Activated CD8-positive, alpha-beta memory T cell treated with anti-CD3 and anti-CD28 coated beads, Interleukin-2, amount 50 U/mL, for 24 hours (primary cell): Measurements from ENCODE around the gene VRK2.

Experiments used
- DNase-seq: peaks from one replicate; pipeline ENCODE4 v3.0.0-alpha.2; 2020; ENCODE audit errors: extremely low read depth

VRK2 gene

GRCh38 chr2:58046585-58047372 is at the start of gene VRK2:
TSS of gene VRK2 (plus strand) at chr2:58046806. CDS start at chr2:58048832, 2,026 bp downstream.
- peak; percentile 53 for DNase-seq

GRCh38 chr2:58006256-58006951 is 40.2 kb upstream of the VRK2 start:
- DNase-seq = no peak

- no peak for DNase-seq
These were observed 39.7 kb upstream of the VRK2 start for GRCh38 chr2:58006952-58007284.

- no peak for DNase-seq
These were observed 36.0 kb upstream of the VRK2 start for GRCh38 chr2:58010599-58010998.

- no peak for DNase-seq
These were observed 27.4 kb upstream of the VRK2 start for GRCh38 chr2:58019229-58019628.

- no peak for DNase-seq
These were observed 21.3 kb upstream of the VRK2 start for GRCh38 chr2:58025150-58025933.

- DNase-seq = no peak
These were observed 19.6 kb upstream of the VRK2 start for GRCh38 chr2:58027029-58027428.

- DNase-seq = no peak
These were observed 15.8 kb upstream of the VRK2 start for GRCh38 chr2:58030771-58031170.

GRCh38 chr2:58032016-58032763 is 14.4 kb upstream of the VRK2 start:
- DNase-seq = no peak

GRCh38 chr2:58032764-58033080 is 13.9 kb upstream of the VRK2 start:
- DNase-seq = no peak

GRCh38 chr2:58033530-58033929 is 13.1 kb upstream of the VRK2 start:
- no peak for DNase-seq

GRCh38 chr2:58035352-58035751 is 11.3 kb upstream of the VRK2 start:
- DNase-seq = no peak

GRCh38 chr2:58039170-58039611 is 7.4 kb upstream of the VRK2 start:
- DNase-seq = no peak

- no peak for DNase-seq
These were observed 4.1 kb upstream of the VRK2 start for GRCh38 chr2:58042486-58042970.

- DNase-seq = no peak
These were observed 2.5 kb upstream of the VRK2 start for GRCh38 chr2:58044145-58044544.

- DNase-seq = no peak
These were observed 849 bp upstream of the VRK2 start for GRCh38 chr2:58045580-58046334.

GRCh38 chr2:58046335-58046584 is 346 bp upstream of the VRK2 start:
- no peak for DNase-seq

GRCh38 chr2:58047373-58047935 is 848 bp downstream of the VRK2 start:
- DNase-seq = no peak

- DNase-seq = no peak
These were observed 1.4 kb downstream of the VRK2 start for GRCh38 chr2:58047961-58048360.

GRCh38 chr2:58051445-58051844 is 4.8 kb downstream of the VRK2 start:
- no peak for DNase-seq

- no peak for DNase-seq
These were observed 6.4 kb downstream of the VRK2 start for GRCh38 chr2:58052978-58053377.
